ENCODE data around the gene OGN.

The OGN gene

DNA sequence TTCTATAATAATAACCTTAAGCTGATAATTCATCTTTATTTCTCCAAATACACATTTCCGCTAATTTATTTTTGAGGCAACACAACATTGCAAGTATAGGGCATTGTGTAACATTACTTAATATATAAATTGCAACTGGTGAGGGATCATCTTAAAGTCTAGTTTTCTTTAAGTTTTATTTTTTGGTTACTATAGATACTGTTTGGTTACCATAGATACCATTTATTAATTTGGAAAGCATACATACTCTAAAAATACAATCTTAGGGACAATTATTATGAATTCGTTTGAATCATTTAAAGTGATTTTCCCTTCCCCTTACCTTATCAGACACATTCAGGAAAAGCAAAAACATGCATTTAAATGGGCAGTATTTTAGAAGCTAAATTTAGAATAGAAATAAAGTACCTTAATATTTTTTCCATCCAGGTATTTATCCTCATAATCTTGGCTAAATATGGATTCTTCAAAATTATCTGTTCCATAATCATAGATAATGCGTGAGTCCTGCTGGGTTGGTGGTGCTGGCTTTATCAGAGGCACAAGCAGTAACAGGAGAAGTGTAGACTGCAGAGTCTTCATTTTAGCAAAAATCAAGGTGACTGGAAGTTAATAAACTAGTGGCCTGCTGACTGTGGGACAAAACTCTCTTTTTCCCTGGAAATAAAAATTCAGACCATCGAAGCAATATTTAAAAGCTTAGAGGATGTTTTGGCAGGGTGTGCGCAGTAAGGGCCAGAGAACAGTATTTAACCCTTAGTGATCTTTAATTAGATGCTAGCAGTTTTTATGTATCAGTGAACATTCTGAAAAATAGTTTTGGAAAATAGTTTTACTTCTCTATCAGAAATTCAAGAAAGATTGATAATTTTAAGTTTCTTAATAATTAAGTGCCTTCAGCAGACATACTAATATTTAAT is 1.3 kb downstream of the OGN start:
- DNase-seq: no peak

DNA sequence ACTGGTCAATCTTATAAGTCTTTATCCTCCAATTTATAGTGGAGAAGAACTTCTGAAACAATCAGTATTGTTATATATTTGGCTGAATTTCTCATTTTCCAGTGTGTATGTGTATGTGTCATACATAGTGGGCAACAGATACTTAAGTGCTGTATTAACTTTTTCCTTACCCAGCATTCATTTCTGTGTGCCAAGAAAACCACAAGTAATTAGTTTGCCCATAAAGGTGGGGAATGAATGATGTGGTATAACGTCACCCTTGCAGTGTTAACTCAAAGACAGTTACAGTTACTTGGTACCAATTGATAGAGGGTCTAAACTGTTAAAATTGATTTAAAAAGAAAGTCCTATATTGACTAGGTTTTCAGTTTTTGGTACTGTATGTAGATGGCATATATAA is 2.0 kb downstream of the OGN start:
- DNase-seq: no peak

DNA sequence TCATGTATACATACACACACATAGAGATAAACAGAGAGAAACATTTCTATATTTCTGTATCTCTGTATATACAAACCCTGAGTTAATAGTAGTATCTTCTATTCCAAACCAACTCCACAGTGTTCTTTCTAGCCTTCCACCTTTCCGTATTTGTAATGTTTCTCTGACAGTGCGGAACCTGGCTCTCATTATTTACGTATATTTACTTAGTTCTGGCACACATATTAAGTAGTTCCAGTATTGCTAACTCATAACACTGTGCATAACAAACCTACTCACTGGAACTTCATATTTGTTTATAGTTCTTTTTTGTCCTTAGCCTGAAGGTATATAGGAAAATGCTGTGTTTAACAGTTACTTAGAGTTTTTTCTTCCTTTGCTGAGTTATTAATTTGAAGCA is 6.5 kb downstream of the OGN start:
- no peak for DNase-seq

DNA sequence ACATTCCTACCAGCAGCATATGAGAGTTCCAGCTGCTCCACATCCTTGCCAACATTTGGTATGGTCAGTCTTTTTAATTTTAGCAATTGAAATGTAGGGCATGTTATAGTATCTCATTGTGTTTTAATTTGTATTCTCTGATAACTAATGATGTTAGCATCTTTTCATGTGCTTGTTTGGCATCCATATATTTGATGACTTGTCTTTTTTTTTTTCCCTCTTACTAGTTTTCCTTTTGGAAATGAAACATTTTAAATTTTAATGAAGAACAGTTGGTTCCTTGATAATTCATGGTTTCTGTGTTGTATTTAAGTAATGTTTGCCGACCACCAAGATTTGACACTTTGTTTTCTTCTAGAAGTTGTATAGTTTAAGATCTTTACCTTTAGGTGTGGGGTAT is 8.8 kb downstream of the OGN start:
- no peak for DNase-seq

DNA sequence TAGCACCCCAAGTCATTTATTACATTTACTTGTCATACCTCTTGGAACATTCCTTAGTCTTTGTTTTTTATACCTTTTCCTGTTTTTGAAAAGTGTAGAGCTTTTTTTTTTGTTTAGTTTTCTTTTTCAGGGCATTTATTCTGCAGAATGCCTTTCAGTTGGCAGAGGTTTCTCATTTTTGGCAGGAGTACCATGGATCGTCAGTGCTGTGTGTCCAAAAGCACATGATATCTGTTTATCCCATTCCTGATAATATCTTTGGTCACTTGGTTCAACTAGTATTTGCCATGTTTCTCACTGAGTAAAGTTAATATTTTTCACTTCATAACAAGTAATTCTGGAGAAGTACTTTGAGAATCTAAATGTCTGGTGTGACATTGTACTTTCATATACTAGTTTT is 10.7 kb downstream of the OGN start:
- no peak for DNase-seq

DNA sequence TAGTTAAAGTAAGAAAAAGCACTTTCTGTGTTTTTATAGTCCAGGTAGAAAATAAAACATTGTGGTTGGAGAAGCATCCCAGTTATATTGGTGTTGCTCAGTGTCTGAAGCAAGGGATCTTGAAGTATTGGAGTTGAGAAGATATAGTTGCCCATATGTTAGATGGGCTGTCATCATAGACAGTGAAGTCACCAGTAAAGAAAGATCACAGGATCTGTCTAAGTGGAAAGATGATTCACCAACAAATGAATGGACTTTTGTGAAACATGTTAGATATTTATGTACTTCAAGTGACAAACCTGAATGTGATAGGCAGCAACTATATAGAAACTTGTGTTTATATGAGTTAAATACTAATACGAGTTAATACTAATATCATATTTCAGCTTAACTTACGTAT is 11.7 kb downstream of the OGN start:
- no peak for DNase-seq

DNA sequence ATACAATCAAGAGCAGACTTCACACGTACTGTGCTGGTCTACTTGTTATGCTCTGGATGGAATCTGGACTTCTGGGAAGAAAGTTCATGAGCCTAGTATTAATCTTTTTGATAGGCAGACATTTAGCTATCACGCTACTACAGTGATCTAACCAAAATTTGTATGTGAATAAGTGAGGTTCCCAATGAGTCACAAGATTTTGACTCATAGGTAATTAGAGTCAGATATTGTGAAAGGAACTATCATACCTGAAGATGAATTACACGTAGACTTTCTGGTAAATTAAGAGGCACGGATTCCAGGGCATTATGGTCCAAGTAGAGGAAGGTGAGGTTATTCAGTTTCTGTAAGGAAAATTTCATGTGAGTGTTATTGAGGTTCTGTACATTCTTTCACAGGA is 18.4 kb downstream of the OGN start:
- no peak for DNase-seq

DNA sequence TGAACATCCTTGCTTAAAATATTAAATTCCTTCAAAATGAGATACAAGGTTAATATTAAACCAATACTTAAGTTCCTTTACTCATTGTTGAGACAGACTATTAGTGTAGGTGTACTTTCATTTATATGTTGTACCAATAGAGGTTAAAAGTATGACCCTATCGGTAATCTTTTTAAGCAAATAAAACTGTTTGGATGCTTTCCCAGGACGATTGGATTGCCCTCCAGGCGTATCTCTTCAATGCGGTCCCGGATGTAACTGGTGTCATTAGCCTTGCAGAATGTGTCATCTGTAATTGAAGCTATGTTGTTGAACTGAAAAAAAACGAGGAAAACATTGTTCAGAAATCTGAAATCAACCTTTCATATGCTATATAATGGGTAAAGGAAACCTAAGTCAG is 18.9 kb downstream of the OGN start:
- no peak for DNase-seq

DNA sequence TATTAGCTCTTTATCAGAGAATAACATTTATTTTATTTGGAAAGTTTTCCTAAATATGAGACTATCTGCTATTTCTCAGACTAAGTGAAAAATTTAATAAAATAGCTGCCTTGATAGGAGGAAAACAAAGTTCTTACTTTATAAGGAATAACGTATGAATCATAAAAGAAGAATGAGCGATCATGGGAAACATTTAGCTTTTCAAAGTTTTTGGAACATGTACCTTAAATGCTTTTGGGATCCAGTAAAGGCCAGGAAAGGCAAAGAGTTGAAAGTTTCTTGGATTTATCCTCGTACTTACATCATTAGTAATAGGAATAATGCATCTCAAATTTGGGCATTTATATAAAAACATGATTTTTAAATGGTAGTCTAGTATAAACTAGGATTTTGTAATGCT is 19.4 kb downstream of the OGN start:
- no peak for DNase-seq

DNA sequence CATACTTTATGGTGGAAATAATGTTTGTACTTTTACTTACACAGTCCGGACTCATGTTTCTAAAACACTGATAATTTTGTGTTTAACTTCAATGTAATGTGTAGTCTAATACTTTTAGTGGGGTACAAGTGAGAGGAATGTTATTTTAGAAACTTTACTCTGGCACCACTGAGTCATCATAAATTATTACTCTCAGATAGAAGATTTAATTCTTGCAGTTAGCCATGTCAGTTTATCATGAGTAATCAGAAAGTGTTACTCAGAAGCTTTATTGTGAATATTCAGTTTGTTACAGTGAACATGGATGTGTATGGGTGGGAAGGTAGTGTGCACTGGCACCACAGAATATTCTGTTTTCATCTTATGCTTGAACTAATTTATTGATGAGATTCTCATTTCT is 20.0 kb downstream of the OGN start:
- DNase-seq: no peak

DNA sequence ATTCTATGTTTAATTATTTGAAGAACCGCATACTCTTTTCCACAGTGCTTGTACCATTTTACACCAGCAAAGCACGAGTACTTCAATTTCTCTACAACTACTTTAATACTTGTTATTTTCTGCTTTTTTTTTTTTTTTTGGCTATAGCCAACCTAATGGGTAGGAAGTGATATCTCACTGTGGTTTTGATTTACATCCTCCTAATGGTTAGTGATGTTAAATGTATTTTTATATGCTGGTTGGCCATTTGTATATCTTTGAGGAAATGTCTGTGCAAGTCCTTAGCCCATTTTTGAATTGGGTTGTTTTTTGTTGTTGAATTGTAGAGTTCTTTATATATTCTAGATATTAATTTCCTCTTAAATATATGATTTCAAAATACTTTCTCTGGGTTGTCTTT is 22.6 kb downstream of the OGN start:
- no peak for DNase-seq

DNA sequence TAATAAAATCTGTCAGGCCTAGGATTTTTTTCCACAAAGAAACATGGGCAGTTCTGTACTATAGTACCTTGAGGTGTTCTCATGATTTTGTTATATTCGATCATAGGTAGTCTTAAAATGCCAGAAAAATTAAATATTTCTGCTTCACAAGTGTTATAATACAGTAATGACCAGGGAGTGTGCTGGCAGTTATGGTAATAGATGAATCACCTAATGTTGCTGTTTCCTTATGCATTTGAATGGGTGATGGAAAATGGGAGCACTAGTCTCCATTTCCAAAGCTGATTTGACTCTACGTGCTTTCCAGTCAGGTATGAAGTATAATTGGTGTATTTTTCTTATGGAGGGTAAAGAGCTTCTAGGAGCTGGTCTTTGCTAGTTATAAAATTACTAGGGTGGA is 23.8 kb downstream of the OGN start:
- DNase-seq: no peak

DNA sequence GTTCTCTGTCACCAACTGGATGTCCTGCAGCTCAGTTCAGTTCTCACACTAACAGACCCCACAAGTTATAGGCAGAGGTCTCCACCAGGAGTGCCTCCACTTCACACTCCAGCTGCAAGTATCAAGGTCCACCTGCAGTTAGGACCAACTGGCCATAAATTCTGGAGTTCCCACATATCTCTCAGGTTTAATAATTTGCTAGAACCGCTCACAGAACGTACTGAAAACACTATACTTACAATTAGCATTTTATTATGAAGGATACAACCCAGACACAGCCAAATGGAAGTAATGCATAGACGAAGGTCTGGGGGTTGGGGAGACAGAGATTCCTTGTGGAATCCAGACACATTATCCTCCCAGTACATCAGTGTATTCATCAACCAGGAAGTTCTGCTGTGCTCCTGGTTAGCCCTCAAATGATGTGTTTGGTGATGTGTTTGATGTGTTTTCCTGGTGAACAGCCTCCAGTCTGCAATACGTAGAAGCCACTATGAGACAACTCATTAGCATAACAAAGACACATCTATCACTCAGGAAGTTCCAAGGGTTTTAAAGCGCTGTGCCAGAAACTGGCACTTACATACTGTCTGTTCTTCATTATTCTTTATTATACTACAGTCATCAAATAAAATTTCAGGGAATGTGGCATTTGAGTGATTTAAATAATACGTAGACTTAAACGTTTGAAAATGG is 25.4 kb downstream of the OGN start:
- DNase-seq: no peak

DNA sequence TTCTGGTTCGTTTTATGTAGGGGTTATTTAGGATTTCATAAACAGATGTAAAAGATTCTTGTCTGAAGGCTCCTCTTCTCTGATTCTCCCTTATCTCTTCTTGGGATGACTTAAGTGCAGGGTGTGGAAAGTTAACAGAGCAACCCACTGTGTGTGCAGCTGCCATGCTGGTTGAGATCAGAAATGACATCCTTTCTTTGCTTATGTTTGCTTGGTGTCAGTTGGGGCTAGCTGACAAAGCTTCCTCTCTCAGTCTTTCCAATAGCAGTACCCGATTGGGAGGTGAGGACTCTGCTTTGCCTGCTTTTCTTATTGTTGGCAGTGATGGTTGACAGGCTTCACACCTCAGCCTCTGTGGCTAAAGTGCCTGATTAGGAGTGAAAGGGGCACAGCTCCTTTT is 26.5 kb downstream of the OGN start:
- DNase-seq: no peak

DNA sequence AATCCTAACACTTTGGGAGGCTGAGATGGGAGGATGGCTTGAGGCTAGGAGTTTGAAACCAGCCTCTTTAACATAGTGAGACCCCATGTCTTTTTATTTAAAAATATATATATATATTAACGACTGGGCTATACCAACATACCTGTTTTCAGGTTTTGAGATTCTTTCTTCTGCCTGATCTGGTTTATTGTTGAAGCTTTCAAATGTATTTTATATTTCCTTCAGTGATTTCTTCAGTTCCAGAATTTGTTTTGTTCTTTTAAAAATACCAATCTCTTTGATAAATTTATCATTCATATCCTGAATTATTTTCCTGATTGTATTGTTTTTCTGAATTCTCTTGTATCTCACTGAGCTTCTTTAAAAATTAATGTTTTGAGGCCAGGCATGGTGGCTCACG is 31.2 kb downstream of the OGN start:
- no peak for DNase-seq

DNA sequence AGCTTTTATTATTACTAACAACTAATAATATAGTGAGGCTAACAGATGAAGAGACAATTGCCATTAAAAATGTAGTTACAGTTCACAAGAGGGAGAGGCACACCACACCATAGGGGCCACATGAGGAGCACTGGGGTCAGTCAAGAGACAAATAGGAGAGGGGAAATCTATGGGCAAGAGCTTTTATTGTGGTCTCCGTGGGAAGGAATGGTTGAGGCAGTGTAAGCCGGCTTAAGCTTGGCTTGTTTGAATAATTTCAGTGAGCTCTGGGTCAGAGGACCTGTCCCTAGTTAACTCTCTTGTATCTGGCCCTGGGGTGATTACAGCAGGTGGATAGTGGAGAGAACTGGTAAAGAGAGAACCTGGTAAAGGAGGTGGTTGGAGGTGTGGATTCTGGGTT is 35.3 kb downstream of the OGN start:
- no peak for DNase-seq

DNA sequence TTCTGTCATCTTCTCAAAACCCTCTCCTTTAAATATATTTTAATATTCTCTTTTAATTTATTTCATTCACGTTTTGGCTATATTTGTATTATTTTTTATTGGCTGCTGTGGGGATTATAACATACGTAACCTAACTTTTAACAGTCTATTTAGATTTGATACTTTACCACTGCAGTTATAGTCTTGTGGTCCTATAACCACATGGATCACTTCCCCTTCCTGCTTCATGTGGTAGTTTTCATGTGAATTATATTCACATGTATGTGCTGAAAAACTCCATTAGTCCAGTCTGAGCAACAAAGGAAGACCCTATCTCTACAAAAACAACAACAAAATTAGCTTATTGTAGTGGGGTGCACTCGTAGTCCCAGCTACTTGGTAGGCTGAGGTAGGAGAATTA is 44.3 kb downstream of the OGN start:
- no peak for DNase-seq

DNA sequence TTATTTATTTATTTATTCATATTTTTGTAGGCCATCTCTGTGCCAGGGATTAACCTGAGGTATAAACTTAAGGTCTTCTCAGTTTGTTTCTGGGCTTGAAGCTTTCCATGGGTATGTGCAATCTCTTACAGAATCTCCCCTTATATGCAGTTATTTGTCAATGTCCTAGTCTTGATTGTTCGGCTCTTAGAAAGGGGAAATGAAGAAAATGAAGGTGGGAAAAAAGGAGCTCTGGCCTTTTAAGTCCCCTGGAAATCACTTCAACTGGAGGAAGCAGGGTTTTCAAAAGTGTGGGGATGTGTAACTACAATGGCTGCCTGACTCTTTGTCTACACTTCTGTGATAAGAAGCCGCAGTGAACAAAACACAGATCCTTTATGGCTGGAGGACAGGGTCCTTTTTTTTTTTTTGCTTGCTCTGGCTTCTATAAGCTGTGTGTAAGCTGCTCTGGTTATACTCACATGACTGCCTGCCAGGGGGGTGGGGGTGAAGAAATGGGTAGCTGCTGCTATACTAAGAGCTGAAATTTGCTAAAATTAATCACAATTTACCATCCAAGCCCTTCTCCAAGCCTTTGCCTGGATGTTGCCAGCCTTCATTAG is 44.9 kb downstream of the OGN start:
- DNase-seq: no peak

DNA sequence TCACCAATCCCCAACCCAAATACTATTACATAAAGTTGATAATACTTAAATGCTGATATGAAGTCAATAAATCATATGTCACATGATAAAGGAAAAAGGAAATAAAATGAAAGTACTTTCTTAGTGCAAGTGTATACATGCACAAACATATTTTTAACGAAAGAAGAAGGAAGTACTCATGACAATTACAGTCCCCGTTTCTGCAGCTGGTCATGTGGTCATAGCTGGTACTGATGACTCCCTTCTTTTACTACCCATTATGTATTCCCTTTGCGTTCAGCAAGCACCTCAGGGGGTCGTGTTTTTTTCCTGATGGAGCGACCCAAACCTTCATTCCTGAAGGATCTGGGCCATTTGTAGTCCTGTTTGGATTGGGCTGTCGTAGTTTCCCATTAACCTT is 51.3 kb downstream of the OGN start:
- DNase-seq: no peak

DNA sequence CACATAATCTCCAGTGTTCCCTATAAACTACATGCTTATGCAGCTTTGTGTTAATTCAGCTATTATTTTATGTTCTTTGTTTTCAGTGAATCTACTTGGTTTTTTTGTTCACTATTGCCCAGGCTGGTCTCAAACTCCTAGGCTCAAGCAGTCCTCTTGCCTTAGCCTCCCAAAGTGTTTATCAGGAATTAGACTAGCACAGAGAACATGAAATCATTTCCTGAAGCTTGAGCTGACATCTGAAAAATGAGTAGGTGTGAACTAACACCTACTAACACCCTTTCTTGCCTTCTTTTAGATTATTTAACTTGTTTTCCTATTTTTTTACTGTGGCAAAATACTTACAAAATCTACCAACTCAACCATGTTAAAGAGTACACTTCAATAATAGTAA is 53.6 kb downstream of the OGN start:
- no peak for DNase-seq

DNA sequence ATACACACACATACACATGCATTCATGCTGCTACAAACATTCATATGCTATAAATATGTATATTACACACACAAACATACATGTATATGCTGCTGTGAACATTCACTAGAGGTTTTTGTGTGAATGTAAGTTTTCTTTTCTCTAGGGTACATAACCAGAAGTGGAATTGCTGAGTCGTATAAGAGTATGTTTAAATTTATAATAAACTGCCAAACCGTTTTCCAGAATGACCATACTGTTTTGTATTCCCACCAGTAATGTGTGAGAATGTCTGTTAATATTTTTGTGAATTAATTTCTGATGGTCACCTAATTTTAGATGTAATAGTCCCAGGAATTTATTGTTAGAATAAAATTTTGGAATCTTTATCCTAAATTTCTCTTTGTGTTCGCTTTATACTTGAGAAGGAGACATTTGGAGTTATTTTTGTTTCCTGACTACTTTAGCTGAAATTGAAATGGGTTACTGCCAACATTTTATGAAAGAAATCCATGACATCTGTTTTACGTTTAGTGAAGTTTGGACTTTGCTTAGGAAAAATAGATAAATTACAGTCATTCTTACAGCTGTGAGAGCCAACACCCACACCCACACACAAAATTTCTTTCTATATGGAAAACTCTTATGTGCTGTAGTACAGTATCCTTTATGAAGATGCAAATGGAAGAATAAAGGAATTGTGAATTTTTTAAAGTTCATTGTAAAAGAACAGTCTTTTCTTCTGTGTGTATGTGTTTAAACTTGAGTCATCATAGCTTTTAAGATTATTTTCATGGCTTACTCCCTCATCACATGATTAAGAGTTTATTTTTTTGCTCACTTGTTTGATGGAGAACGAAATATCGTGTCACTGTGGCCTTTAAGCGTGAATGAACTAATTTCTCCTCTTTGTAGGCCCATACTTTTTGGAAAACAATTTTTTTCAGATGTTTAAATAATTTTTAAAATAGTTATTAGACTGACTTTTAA is 54.3 kb downstream of the OGN start:
- no peak for DNase-seq

DNA sequence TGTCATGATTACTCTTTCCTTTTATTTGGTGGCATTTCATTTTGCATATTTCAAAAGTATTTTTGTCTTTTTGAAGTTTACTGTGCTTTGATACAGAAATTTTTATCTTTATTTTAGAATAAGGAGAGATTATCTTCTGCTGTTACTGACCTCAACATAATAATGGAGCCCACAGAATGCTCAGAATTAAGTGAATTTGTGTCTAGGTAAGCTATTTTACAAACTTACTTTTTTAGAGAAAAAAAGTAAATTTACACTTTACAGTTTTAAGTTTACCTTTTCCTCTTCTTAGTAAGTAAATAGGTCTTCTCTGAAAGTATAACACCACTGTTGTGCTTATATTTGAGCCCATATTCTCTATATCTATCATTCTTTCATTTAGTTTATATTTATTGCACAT is 58.8 kb downstream of the OGN start:
- no peak for DNase-seq

Data from NCI-H1436 treated with DMSO at 0.1 percent for 48 hours (cell line).